BE2C (cell line): Measurements from ENCODE around the gene MPP3.
"Not testable (repeated sequence)": the region's sequence is repeated elsewhere in the genome, so short reads cannot be mapped to it uniquely, and the experiment has no call there.

Experiments used
- DNase-seq: peaks from one replicate; pipeline ENCODE4 v3.0.0-alpha.2; 2020
- H3K27me3 ChIP-seq: fragments of 250-450 bp; sonication (Bioruptor Pico); 2 replicates; pipeline ENCODE4 v1.5.1; 2020; ENCODE audit warnings: mild to moderate bottlenecking
- H3K36me3 ChIP-seq: fragments of 250-450 bp; sonication (Bioruptor Pico); 2 replicates; pipeline ENCODE4 v1.5.1; 2020; ENCODE audit warnings: mild to moderate bottlenecking
- H3K4me1 ChIP-seq: fragments of 250-450 bp; sonication (Bioruptor Pico); 2 replicates; pipeline ENCODE4 v1.5.1; 2020
- H3K4me3 ChIP-seq: 2 replicates; pipeline ENCODE4 v1.5.1; 2011; ENCODE audit warnings: low read depth, low read length
- H3K9me3 ChIP-seq: fragments of 250-450 bp; sonication (Bioruptor Pico); 2 replicates; pipeline ENCODE4 v1.5.1; 2020
- TF ChIP-seq, protein P1 (sequence below): IDR thresholded peaks from 2 replicates; pipeline ENCODE4 v1.5.1; 2012; ENCODE audit warnings: mild to moderate bottlenecking, low read depth, low read length

Gene MPP3

DNA sequence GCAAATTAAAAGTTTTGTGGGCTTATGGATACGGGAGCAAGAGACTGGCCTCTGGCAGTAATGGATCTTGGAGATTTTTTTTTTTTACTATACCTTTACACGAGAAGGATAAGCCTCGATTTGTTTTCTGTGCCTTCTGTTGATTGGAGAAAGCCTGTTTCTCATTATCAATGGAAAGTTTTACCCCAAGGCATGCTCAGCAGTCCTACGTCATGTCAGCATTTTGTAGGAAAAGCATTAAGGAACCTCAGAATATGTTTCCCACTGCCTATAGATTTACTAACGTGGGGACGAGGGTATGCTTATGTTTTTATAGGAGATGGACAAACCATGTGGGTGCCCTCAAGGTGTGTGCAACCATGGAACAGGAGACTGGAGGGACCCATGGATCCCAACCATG is 40.9 kb upstream of the MPP3 start:
- H3K36me3 ChIP-seq, result no peaks in the 10 kb centered on the region
- no peak overlapping the region for H3K4me3 ChIP-seq
- H3K4me1 ChIP-seq, result no peaks in the 10 kb centered on the region
- H3K27me3 ChIP-seq, result peaks cover 6% of the 10 kb centered on the region; the same call in 1 of the 2 replicates
- no peak for DNase-seq
- TF ChIP-seq, protein P1, sequence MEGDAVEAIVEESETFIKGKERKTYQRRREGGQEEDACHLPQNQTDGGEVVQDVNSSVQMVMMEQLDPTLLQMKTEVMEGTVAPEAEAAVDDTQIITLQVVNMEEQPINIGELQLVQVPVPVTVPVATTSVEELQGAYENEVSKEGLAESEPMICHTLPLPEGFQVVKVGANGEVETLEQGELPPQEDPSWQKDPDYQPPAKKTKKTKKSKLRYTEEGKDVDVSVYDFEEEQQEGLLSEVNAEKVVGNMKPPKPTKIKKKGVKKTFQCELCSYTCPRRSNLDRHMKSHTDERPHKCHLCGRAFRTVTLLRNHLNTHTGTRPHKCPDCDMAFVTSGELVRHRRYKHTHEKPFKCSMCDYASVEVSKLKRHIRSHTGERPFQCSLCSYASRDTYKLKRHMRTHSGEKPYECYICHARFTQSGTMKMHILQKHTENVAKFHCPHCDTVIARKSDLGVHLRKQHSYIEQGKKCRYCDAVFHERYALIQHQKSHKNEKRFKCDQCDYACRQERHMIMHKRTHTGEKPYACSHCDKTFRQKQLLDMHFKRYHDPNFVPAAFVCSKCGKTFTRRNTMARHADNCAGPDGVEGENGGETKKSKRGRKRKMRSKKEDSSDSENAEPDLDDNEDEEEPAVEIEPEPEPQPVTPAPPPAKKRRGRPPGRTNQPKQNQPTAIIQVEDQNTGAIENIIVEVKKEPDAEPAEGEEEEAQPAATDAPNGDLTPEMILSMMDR, result no peak
- H3K9me3 ChIP-seq, result no peaks in the 10 kb centered on the region

DNA sequence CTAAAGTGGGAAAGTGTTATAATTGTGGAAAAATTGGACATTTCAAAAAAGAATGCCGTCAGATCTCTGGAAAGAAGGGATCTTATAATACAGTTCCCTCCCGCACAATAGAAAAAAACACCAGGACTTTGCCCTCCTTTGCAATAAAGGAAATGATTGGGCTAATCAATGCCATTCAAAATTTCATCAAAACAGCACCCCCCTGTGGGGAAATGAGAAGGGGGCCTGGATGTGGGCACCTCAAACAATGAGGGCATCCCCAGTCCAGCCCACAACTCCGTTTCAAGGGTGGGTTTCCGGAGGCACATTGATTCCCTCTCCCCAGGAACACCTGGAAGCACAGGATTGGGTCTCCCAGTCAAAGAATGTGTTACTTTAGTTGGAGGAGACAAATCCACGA is 40.1 kb upstream of the MPP3 start:
- Histone ChIP-seq H3K4me1 (no peaks in the 10 kb centered on the region), H3K4me3 (no peak overlapping the region), H3K36me3 (no peaks in the 10 kb centered on the region), H3K27me3 (peaks cover 6% of the 10 kb centered on the region; the same call in 1 of the 2 replicates), H3K9me3 (no peaks in the 10 kb centered on the region)
- no peak for DNase-seq
- TF ChIP-seq, protein P1, result peak; percentile 27

DNA sequence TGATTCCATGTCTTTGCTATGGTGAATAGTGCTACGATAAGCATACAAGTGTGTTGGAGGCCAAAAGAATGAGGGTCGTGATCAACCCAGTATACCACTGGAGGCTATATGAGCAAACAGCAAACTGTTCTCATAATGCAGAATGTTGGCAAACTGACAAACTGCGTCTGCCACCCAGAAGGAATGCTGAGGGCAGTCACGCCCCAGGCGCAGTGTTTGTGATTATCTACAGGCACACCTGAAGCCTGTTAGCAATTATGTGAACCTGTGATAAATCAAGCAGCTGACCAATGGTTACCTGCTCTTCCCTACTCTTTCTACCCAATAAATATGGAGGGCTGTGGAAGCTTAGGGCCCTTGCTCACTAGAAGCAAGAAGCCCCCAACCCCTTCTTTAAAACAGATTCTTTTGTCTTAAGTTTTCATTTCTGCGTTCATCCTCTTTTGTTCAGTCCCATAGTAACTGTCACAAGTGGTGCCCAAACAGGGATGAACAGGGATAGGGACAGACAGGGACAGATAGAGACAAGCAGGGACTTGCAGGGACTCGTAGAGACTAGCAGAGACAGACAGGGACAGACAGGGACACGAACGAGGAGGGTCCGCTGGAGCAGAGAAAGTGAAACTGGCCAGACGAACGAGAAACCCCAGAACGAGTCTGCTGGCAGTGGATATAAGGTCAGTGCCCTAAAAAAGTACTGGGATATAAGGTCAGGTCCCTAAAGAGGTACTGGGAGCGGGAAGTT is 39.2 kb upstream of the MPP3 start:
- Histone ChIP-seq H3K4me1 (no peaks in the 10 kb centered on the region), H3K27me3 (peaks cover 9% of the 10 kb centered on the region; the same call in 1 of the 2 replicates), H3K36me3 (no peaks in the 10 kb centered on the region), H3K4me3 (no peak overlapping the region), H3K9me3 (no peaks in the 10 kb centered on the region)
- no peak for DNase-seq
- TF ChIP-seq, protein P1, result no peak

DNA sequence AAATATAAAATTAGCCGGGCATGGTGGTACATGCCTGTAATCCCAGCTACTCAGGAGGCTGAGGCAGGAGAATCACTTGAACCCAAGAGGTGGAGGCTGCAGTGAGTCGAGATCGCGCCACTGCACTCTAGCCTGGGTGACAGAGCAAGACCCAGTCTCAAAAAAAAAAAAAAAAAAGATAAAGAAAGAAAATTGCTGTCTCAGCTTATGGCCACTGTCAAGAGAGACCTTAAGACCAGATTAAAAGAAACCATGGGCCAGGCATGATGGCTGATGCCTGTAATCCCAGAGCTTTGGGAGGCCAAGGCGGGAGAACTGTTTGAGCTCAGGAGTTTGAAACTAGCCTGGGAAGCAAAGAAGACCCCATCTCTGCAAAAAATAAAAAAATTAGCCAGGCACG is 36.1 kb upstream of the MPP3 start:
- not testable (repeated sequence) for H3K27me3 ChIP-seq

DNA sequence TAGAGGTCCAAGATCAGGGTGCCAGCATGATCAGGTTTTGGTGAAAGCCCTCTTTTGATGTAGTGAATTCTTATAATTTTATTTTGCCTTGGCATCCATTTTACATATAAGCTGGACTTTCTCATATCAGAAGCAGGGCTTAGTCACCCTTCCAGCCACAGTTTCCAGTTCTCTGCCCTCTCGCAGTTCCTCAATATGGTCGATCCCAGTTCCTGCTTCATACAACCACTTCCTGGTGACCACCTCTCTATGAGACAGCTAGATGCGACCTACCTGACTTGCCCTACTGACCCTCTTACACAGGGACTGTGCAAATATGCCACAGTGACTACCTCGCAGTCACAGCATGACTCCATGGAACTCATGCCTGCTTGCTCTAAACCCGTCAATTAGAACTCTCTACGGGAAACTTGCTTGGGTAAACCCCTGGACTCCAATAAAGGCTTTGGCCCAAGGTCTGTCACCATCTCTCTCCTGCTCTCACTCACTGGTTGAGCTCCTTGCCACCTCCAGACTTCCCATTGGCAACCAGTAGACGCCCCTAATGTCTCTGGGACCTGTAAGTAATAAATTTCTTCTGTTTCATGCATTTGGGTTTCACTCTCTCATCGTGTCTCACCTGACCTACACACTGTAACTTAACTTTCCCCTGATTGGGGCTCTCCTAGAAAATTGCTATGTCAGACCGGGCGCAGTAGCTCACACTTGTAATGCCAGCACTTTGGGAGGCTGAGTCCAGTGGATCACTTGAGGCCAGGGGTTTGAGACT is 35.5 kb upstream of the MPP3 start:
- H3K9me3 ChIP-seq, result no peaks in the 10 kb centered on the region
- H3K27me3 ChIP-seq, result peaks cover 9% of the 10 kb centered on the region
- H3K36me3 ChIP-seq, result no peaks in the 10 kb centered on the region
- H3K4me1 ChIP-seq, result no peaks in the 10 kb centered on the region
- TF ChIP-seq, protein P1, result no peak
- no peak for DNase-seq
- H3K4me3 ChIP-seq, result no peak overlapping the region

More for the DNA sequence above, 36.1 kb upstream of the MPP3 start:
- not testable (repeated sequence) for H3K4me3 ChIP-seq, H3K36me3 ChIP-seq, H3K4me1 ChIP-seq, H3K9me3 ChIP-seq, DNase-seq

DNA sequence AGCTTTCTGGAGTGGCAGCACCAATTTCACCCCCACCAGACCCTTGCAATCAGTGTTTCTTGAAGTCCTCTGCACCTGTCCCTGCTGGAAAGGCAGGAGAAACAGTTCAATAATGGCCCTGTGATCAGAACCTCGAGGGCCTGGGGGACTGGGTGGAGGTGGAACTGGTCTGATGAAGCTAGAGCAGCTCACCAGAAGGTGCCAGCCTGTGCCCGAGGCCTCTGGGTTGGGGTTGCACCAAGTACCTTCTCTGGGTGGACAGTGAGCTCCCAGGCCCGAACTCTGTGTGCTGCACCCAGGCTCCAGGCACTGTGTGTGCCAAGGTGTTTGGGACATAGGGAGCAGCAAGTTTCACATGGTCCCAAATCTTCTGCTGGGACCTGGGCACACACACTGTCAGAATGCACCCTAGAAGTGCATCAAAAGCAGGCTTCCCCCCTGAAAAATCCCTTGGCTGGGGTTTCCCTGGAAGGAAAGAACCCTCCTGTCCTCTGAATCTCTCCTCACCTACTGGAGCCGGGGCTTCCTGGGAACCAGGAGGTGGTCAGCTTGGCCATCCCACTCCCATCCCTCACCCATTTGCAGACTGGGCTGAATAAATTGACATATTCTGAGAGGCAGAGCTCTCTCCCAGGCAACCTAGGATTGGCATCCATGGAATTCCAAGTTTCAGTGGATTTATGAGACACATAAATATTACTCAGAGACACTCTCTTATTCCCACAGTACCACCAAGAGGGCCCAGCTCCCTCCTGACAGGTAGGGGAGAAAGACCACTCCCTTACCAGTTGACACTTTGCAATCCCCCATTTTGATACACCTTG is 31.4 kb upstream of the MPP3 start:
- Histone ChIP-seq H3K4me3 (no peak overlapping the region), H3K27me3 (peaks cover 3% of the 10 kb centered on the region), H3K4me1 (no peaks in the 10 kb centered on the region), H3K36me3 (no peaks in the 10 kb centered on the region), H3K9me3 (no peaks in the 10 kb centered on the region)
- DNase-seq, result no peak
- TF ChIP-seq, protein P1, result no peak
